Hepatocyte (in vitro differentiated cells): ENCODE measurements around the gene FAM89B. TPM values are rescaled to one million over a fixed set of nuclear protein-coding genes. Genes with fewer than 3 reads are reported as not detected.
A peak's percentile ranks its signal among the peaks of the same experiment; 100 is the strongest.

Experiments
- DNase-seq: peaks from one replicate; pipeline ENCODE4 v3.0.0-alpha.2; 2016; ENCODE audit warnings: low spot score
- H2AFZ ChIP-seq: fragments of 200-600 bp; sonication (generic); 2 replicates; pipeline ENCODE4 v1.6.0; 2016; ENCODE audit warnings: antibody characterized with exemption, mild to moderate bottlenecking
- H3K27ac ChIP-seq: fragments of 200-600 bp; sonication (generic); 2 replicates; pipeline ENCODE4 v1.5.1; 2016; ENCODE audit warnings: mild to moderate bottlenecking
- H3K27me3 ChIP-seq: fragments of 200-600 bp; sonication (generic); 2 replicates; pipeline ENCODE4 v1.6.1; 2016
- H3K36me3 ChIP-seq: fragments of 200-600 bp; sonication (generic); replicated peaks from 2 replicates; pipeline ENCODE4 v1.5.1; 2016; ENCODE audit warnings: low read depth; ENCODE audit not compliant: insufficient read depth
- H3K4me1 ChIP-seq: fragments of 200-600 bp; sonication (generic); 2 replicates; pipeline ENCODE4 v1.5.1; 2016; ENCODE audit warnings: mild to moderate bottlenecking, moderate library complexity; ENCODE audit not compliant: insufficient read depth
- H3K4me2 ChIP-seq: fragments of 200-600 bp; sonication (generic); 2 replicates; pipeline ENCODE4 v1.6.0; 2016
- H3K4me3 ChIP-seq: fragments of 200-600 bp; sonication (generic); 2 replicates; pipeline ENCODE4 v1.5.1; 2016; ENCODE audit warnings: mild to moderate bottlenecking
- H3K79me2 ChIP-seq: fragments of 200-600 bp; sonication (generic); 2 replicates; pipeline ENCODE4 v1.6.0; 2017; ENCODE audit warnings: mild to moderate bottlenecking
- H3K9me2 ChIP-seq: fragments of 200-600 bp; sonication (generic); replicated peaks from 2 replicates; pipeline ENCODE4 v1.6.0; 2017; ENCODE audit warnings: mild to moderate bottlenecking; ENCODE audit not compliant: insufficient read depth
- H3K9me3 ChIP-seq: fragments of 200-600 bp; sonication (generic); 2 replicates; pipeline ENCODE4 v1.5.1; 2016; ENCODE audit warnings: low read depth, mild to moderate bottlenecking
- H4K20me1 ChIP-seq: fragments of 200-600 bp; sonication (generic); 2 replicates; pipeline ENCODE4 v1.6.0; 2016; ENCODE audit warnings: mild to moderate bottlenecking; ENCODE audit not compliant: insufficient read depth, poor library complexity, severe bottlenecking
- CTCF ChIP-seq: fragments of 200-600 bp; sonication (generic); IDR thresholded peaks from 2 replicates; pipeline ENCODE4 v1.5.1; 2016; ENCODE audit warnings: antibody characterized with exemption, mild to moderate bottlenecking; ENCODE audit not compliant: poor library complexity
- EZH2 ChIP-seq: fragments of 200-600 bp; sonication (generic); IDR thresholded peaks from 2 replicates; pipeline ENCODE4 v1.6.1; 2016; ENCODE audit warnings: antibody characterized with exemption, mild to moderate bottlenecking, borderline replicate concordance
- EZH2phosphoT487 ChIP-seq: fragments of 200-600 bp; sonication (generic); IDR thresholded peaks from one replicate; pipeline ENCODE4 v1.6.1; 2018; ENCODE audit warnings: antibody characterized with exemption, mild to moderate bottlenecking, low read depth, moderate library complexity; ENCODE audit not compliant: unreplicated experiment, severe bottlenecking
- WGBS: methylation state at CpG from one replicate; pipeline ENCODE4 v1.1.6; 2016; ENCODE audit warnings: low lambda C conversion rate; ENCODE audit errors: missing lambda C conversion rate; 5-methylcytosine and 5-hydroxymethylcytosine counted together
- polyA plus RNA-seq: library from polyadenylated mRNA; unstranded; fragments of >200 nt; fragmentation: Nextera tagmentation; extraction: Ambion mirVana; gene quantifications from 2 replicates; pipeline ENCODE4 v1.2.1, GENCODE V29; 2016
- total RNA-seq: library from RNA; depleted of rRNA; stranded (reverse); fragments of >200 nt; gene quantifications from 2 replicates; pipeline ENCODE4 v1.2.3, GENCODE V29; 2014

FAM89B gene
- total and polyA plus RNA-seq, 2 experiments from 2014 or later: 34.1 to 112 TPM

GRCh38 chr11:65552388-65552951, 19.9 kb upstream of the FAM89B start:
- no peaks in the 10 kb centered on the region for H3K27me3 ChIP-seq
- H3K9me3 ChIP-seq: no peaks in the 10 kb centered on the region
- H3K4me1 ChIP-seq: peaks cover 32% of the 10 kb centered on the region
- no peaks in the 10 kb centered on the region for H3K9me2 ChIP-seq
- no peak for DNase-seq
- peaks cover 29% of the 10 kb centered on the region for H3K79me2 ChIP-seq
- no peak overlapping the region for H3K4me2 ChIP-seq
- TF ChIP-seq EZH2phosphoT487 (no peak), CTCF (no peak), EZH2 (no peak)
- WGBS: 90% methylated on average over 9 of the region's 9 CpGs
- H3K4me3 ChIP-seq: no peak overlapping the region
- H4K20me1 ChIP-seq: no peaks in the 10 kb centered on the region
- H3K36me3 ChIP-seq: no peaks in the 10 kb centered on the region
- no peak overlapping the region for H3K27ac ChIP-seq
- H2AFZ ChIP-seq: no peak overlapping the region

- Histone ChIP-seq H3K4me1 (peaks cover 33% of the 10 kb centered on the region), H3K9me3 (no peaks in the 10 kb centered on the region), H3K4me3 (no peak overlapping the region), H3K27ac (no peak overlapping the region), H3K27me3 (no peaks in the 10 kb centered on the region), H4K20me1 (no peaks in the 10 kb centered on the region), H3K79me2 (peaks cover 29% of the 10 kb centered on the region), H3K4me2 (peak overlapping the region; percentile 33), H3K36me3 (no peaks in the 10 kb centered on the region), H2AFZ (no peak overlapping the region), H3K9me2 (no peaks in the 10 kb centered on the region)
- no peak for DNase-seq
- no peak for TF ChIP-seq CTCF
- TF ChIP-seq EZH2: no peak
- no peak for TF ChIP-seq EZH2phosphoT487
- 40% methylated on average over 20 of the region's 37 CpGs for WGBS
Measured at GRCh38 chr11:65553301-65554001, 18.9 kb upstream of the FAM89B start.

DNA sequence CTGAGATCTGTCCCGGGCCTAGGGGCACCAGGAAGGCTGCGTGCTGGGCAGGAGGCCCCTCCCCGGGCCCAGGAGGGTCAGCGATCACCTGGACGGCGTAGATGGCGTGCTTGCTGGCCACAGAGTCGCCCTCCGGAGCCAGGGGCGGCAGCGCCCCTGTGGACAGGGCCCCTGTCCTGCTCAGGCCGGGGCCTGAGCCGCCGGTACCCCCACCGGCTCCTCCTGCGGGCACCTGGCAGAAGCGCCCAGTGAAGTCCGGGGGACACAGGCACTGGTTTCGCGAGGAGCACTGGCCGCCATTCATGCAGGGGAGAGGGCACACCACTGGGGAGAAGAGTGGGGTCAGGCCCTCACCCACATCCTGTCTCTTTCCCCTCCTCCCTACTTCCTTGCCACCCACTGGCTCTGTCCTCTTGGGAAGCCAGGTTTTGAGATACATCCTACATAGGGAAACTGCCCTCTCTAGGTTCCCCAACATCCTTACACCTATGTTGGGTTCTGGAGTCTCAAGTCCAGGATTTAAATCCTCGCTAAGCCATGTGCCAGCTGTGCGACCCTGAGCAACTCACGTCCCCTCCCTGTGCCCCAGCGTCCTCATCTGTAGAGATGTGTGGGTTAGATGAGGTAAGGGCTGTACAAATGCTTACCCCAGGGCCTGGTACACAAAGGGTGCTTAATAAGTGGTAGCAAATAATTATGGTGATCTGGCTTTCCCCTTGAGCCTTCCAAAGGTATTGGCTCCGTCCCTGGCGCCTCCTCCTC, 18.1 kb upstream of the FAM89B start:
- Histone ChIP-seq H3K9me3 (no peaks in the 10 kb centered on the region), H3K79me2 (peaks cover 29% of the 10 kb centered on the region), H3K27me3 (no peaks in the 10 kb centered on the region), H3K9me2 (no peaks in the 10 kb centered on the region), H3K4me3 (no peak overlapping the region), H3K4me1 (peaks cover 40% of the 10 kb centered on the region), H4K20me1 (no peaks in the 10 kb centered on the region), H3K27ac (no peak overlapping the region), H3K4me2 (peak overlapping the region; percentile 33), H3K36me3 (no peaks in the 10 kb centered on the region), H2AFZ (no peak overlapping the region)
- no peak for TF ChIP-seq EZH2phosphoT487
- TF ChIP-seq CTCF: no peak
- TF ChIP-seq EZH2: no peak
- DNase-seq: no peak
- WGBS: 84% methylated on average over 27 of the region's 27 CpGs
